Neural cell (in vitro differentiated cells): ENCODE results near the gene STX1A. TPM values are rescaled to one million over a fixed set of nuclear protein-coding genes. Genes with fewer than 3 reads are reported as not detected.

Experiments used
- H2AFZ ChIP-seq: fragments of 200-600, 300-800 bp; sonication (generic), shearing (Covaris generic); 2 replicates; pipeline ENCODE4 v1.6.0; 2014; ENCODE audit warnings: low read depth, mild to moderate bottlenecking, antibody characterized with exemption, low read length, moderate library complexity
- H3F3A ChIP-seq: fragments of 200-600 bp; shearing (Covaris generic); 2 replicates; pipeline ENCODE4 v1.6.1; 2016; ENCODE audit warnings: mild to moderate bottlenecking, moderate library complexity, mixed read lengths, antibody characterized with exemption, low read length; ENCODE audit not compliant: insufficient read depth, poor library complexity, severe bottlenecking
- H3K27ac ChIP-seq: fragments of 200-600, 300-800 bp; sonication (generic), shearing (Covaris generic); 2 replicates; pipeline ENCODE4 v1.5.1; 2014; ENCODE audit warnings: mild to moderate bottlenecking, low read length, moderate library complexity
- H3K27me3 ChIP-seq: fragments of 300-800, 200-600 bp; sonication (generic), shearing (Covaris generic); 2 replicates; pipeline ENCODE4 v1.6.0; 2014; ENCODE audit warnings: mild to moderate bottlenecking, low read depth, low read length, moderate library complexity; ENCODE audit not compliant: insufficient read depth
- H3K36me3 ChIP-seq: fragments of 300-800, 200-600 bp; sonication (generic), shearing (Covaris generic); 2 replicates; pipeline ENCODE4 v1.5.1; 2014; ENCODE audit warnings: mild to moderate bottlenecking, antibody characterized with exemption, low read length, moderate library complexity; ENCODE audit not compliant: insufficient read depth
- H3K4me2 ChIP-seq: fragments of 300-800, 200-600 bp; sonication (generic), shearing (Covaris generic); 2 replicates; pipeline ENCODE4 v1.6.0; 2014; ENCODE audit warnings: mild to moderate bottlenecking, low read length
- H3K4me3 ChIP-seq: fragments of 300-800, 200-600 bp; sonication (generic), shearing (Covaris generic); 2 replicates; pipeline ENCODE4 v1.5.1; 2014; ENCODE audit warnings: mild to moderate bottlenecking, low read length, moderate library complexity
- H3K79me2 ChIP-seq: fragments of 200-600 bp; shearing (Covaris generic); replicated peaks from 2 replicates; pipeline ENCODE4 v1.6.0; 2014; ENCODE audit warnings: mild to moderate bottlenecking, low read length, moderate library complexity; ENCODE audit not compliant: insufficient read depth
- H3K9ac ChIP-seq: fragments of 300-800, 200-600 bp; sonication (generic), shearing (Covaris generic); 2 replicates; pipeline ENCODE4 v1.6.1; 2016; ENCODE audit warnings: mild to moderate bottlenecking, low read length, mixed read lengths
- H3K9me2 ChIP-seq: fragments of 200-600 bp; shearing (Covaris generic); 2 replicates; pipeline ENCODE4 v1.6.1; 2016; ENCODE audit warnings: mild to moderate bottlenecking, low read length, mixed read lengths; ENCODE audit not compliant: insufficient read depth
- H3K9me3 ChIP-seq: fragments of 200-600, 300-800 bp; sonication (generic), shearing (Covaris generic); 2 replicates; pipeline ENCODE4 v1.6.1; 2016; ENCODE audit warnings: mild to moderate bottlenecking, mixed run types, low read length, moderate library complexity, mixed read lengths
- H4K20me1 ChIP-seq: fragments of 200-600 bp; shearing (Covaris generic); 2 replicates; pipeline ENCODE4 v1.6.1; 2016; ENCODE audit warnings: mild to moderate bottlenecking, mixed run types; ENCODE audit not compliant: insufficient read depth
- CTCF ChIP-seq: fragments of 450-650 bp; IDR thresholded peaks from 2 replicates; pipeline ENCODE4 v1.5.1; 2014; ENCODE audit warnings: antibody characterized with exemption, mild to moderate bottlenecking, moderate library complexity; ENCODE audit not compliant: poor library complexity, severe bottlenecking
- EP300 ChIP-seq: fragments of 450-650 bp; conservative IDR thresholded peaks from 2 replicates; pipeline ENCODE4 v1.6.1; 2014; ENCODE audit warnings: antibody characterized with exemption, mild to moderate bottlenecking, moderate library complexity; ENCODE audit not compliant: poor library complexity, severe bottlenecking
- EZH2 ChIP-seq: fragments of 200-600, 300-800 bp; shearing (Covaris generic), sonication (generic); IDR thresholded peaks from 2 replicates; pipeline ENCODE4 v1.6.1; 2014; ENCODE audit warnings: antibody characterized with exemption, low read length, borderline replicate concordance, mild to moderate bottlenecking; ENCODE audit not compliant: insufficient read depth, poor library complexity, severe bottlenecking
- MXI1 ChIP-seq: fragments of 450-650 bp; conservative IDR thresholded peaks from 2 replicates; pipeline ENCODE4 v1.6.1; 2014; ENCODE audit warnings: antibody characterized with exemption, mild to moderate bottlenecking; ENCODE audit not compliant: poor library complexity, severe bottlenecking
- POLR2AphosphoS5 ChIP-seq: IDR thresholded peaks from 2 replicates; pipeline ENCODE4 v1.6.1; 2012
- RAD21 ChIP-seq: fragments of 450-650 bp; conservative IDR thresholded peaks from 2 replicates; pipeline ENCODE4 v1.6.1; 2014; ENCODE audit warnings: antibody characterized with exemption, mild to moderate bottlenecking, moderate library complexity
- REST ChIP-seq: IDR thresholded peaks from 2 replicates; pipeline ENCODE4 v1.6.1; 2012; ENCODE audit warnings: borderline replicate concordance
- SMC3 ChIP-seq: fragments of 450-650 bp; conservative IDR thresholded peaks from 2 replicates; pipeline ENCODE4 v1.6.1; 2014; ENCODE audit warnings: antibody characterized with exemption, mild to moderate bottlenecking, moderate library complexity; ENCODE audit not compliant: poor library complexity
- TAF1 ChIP-seq: IDR thresholded peaks from 2 replicates; pipeline ENCODE4 v1.6.1; 2012; ENCODE audit warnings: low read depth
- polyA plus RNA-seq: library from polyadenylated mRNA; depleted of rRNA; stranded (reverse); fragments of >200 nt; gene quantifications from 2 replicates; pipeline ENCODE4 v1.2.3, GENCODE V29; 2014

STX1A gene
- polyA plus RNA-seq, 1 donor from 2014 or later, result 123 TPM

GRCh38 chr7:73683788-73684693 is 35.4 kb downstream of the STX1A start:
- Histone ChIP-seq H3K4me3 (peak overlapping the region; percentile 99), H3K79me2 (peaks cover 38% of the 10 kb centered on the region), H3K4me2 (peak overlapping the region; percentile 52), H3K9ac (peak overlapping the region; percentile 73), H3K27me3 (no peaks in the 10 kb centered on the region), H2AFZ (peak overlapping the region; percentile 56), H4K20me1 (no peaks in the 10 kb centered on the region), H3K27ac (peak overlapping the region; percentile 51), H3K36me3 (no peaks in the 10 kb centered on the region), H3K9me3 (no peaks in the 10 kb centered on the region), H3K9me2 (no peaks in the 10 kb centered on the region), H3F3A (no peaks in the 10 kb centered on the region)
- no peak for TF ChIP-seq EP300
- peak; percentile 68 for TF ChIP-seq MXI1

- peak within 1 kb of the TSS; percentile 65 for H2AFZ ChIP-seq
- peaks cover 38% of the 10 kb centered on the region for H3K79me2 ChIP-seq
- H3K4me3 ChIP-seq, result peak within 1 kb of the TSS; percentile 99
- no peaks in the 10 kb centered on the region for H3K9me2 ChIP-seq
- H3F3A ChIP-seq, result no peaks in the 10 kb centered on the region
- peak within 1 kb of the TSS; percentile 90 for H3K9ac ChIP-seq
- H3K27me3 ChIP-seq, result no peaks in the 10 kb centered on the region
- no peaks in the 10 kb centered on the region for H3K36me3 ChIP-seq
- peak within 1 kb of the TSS; percentile 94 for H3K4me2 ChIP-seq
- TF ChIP-seq RAD21 (no peak), REST (peak; percentile 88), EZH2 (no peak), TAF1 (peak; percentile 76), SMC3 (peak; percentile 26), CTCF (no peak), MXI1 (peak; percentile 99), POLR2AphosphoS5 (peak; percentile 94), EP300 (peak; percentile 13)
- peak within 1 kb of the TSS; percentile 85 for H3K27ac ChIP-seq
- H3K9me3 ChIP-seq, result no peaks in the 10 kb centered on the region
- H4K20me1 ChIP-seq, result no peaks in the 10 kb centered on the region
These were observed 36.2 kb downstream of the STX1A start, which contains the start of the genes BUD23 and DNAJC30 for GRCh38 chr7:73683056-73683787. BUD23 (plus strand) TSS chr7:73683597; CDS start chr7:73683626, 29 bp downstream. DNAJC30 (minus strand) TSS chr7:73683453; CDS start chr7:73683423, 30 bp downstream.
